Mesothelial cell of epicardium (in vitro differentiated cells): ENCODE measurements around the gene SHC2. TPM values are rescaled to one million over a fixed set of nuclear protein-coding genes. Genes with fewer than 3 reads are reported as not detected.

ENCODE experiments used
- DNase-seq, 2 experiments: peaks; one replicate each; pipeline ENCODE4 v3.0.0; 2021; ENCODE audit warnings: low spot score in 2 of 2; ENCODE audit not compliant: unreplicated experiment in 2 of 2
- H3K27ac Mint-ChIP-seq: 2 replicates; pipeline ENCODE4 v1.8.0; 2021; ENCODE audit warnings: mixed read lengths
- H3K27me3 Mint-ChIP-seq: 2 replicates; pipeline ENCODE4 v1.8.0; 2021; ENCODE audit warnings: low read depth, mixed read lengths
- H3K36me3 Mint-ChIP-seq: 2 replicates; pipeline ENCODE4 v1.8.0; 2021; ENCODE audit warnings: mixed read lengths
- H3K4me1 Mint-ChIP-seq: 2 replicates; pipeline ENCODE4 v1.8.0; 2021; ENCODE audit warnings: mixed read lengths
- H3K4me3 Mint-ChIP-seq: 2 replicates; pipeline ENCODE4 v1.8.0; 2021; ENCODE audit warnings: mild to moderate bottlenecking, moderate library complexity, mixed read lengths
- H3K9me3 Mint-ChIP-seq: 2 replicates; pipeline ENCODE4 v1.8.0; 2021; ENCODE audit warnings: mixed read lengths
- CTCF ChIP-seq: fragments of 200-600 bp; sonication (generic); IDR thresholded peaks from one replicate; pipeline ENCODE4 v1.5.0; 2021; ENCODE audit warnings: antibody characterized with exemption; ENCODE audit not compliant: unreplicated experiment
- total RNA-seq: library from RNA; stranded (reverse); gene quantifications from 3 replicates; pipeline ENCODE4 v1.2.1, GENCODE V29; 2021

The SHC2 gene
- total RNA-seq, 1 donor from 2014 or later = 86.4 TPM

GRCh38 chr19:488505-489417 lies 27.9 kb upstream of the SHC2 start:
- peaks cover 13% of the 10 kb centered on the region for H3K4me1 Mint-ChIP-seq
- H3K9me3 Mint-ChIP-seq = peaks cover 3% of the 10 kb centered on the region
- peak overlapping the region; percentile 85 for H3K27ac Mint-ChIP-seq
- H3K36me3 Mint-ChIP-seq = no peaks in the 10 kb centered on the region
- H3K4me3 Mint-ChIP-seq = peak overlapping the region; percentile 80
- TF ChIP-seq CTCF = no peak
- peak; percentile 92 to 94 for DNase-seq
- peaks cover 30% of the 10 kb centered on the region for H3K27me3 Mint-ChIP-seq

- Mint-ChIP-seq H3K4me3 (peak overlapping the region; percentile 28), H3K27me3 (peaks cover 38% of the 10 kb centered on the region), H3K27ac (no peak overlapping the region), H3K9me3 (peaks cover 1% of the 10 kb centered on the region), H3K4me1 (peaks cover 13% of the 10 kb centered on the region), H3K36me3 (no peaks in the 10 kb centered on the region)
- TF ChIP-seq CTCF = no peak
- no peak for DNase-seq
These were observed 24.9 kb upstream of the SHC2 start for GRCh38 chr19:485583-486236.

GRCh38 chr19:485077-485476 lies 24.2 kb upstream of the SHC2 start:
- Mint-ChIP-seq H3K36me3 (no peaks in the 10 kb centered on the region), H3K9me3 (peaks cover 8% of the 10 kb centered on the region), H3K4me3 (no peak overlapping the region), H3K27ac (no peak overlapping the region), H3K4me1 (peaks cover 12% of the 10 kb centered on the region), H3K27me3 (peaks cover 40% of the 10 kb centered on the region)
- no peak for DNase-seq
- no peak for TF ChIP-seq CTCF

GRCh38 chr19:484494-484893 lies 23.7 kb upstream of the SHC2 start:
- peaks cover 10% of the 10 kb centered on the region for H3K9me3 Mint-ChIP-seq
- no peaks in the 10 kb centered on the region for H3K36me3 Mint-ChIP-seq
- DNase-seq = no peak
- no peak for TF ChIP-seq CTCF
- no peak overlapping the region for H3K27ac Mint-ChIP-seq
- peaks cover 41% of the 10 kb centered on the region for H3K27me3 Mint-ChIP-seq
- no peak overlapping the region for H3K4me3 Mint-ChIP-seq
- peaks cover 10% of the 10 kb centered on the region for H3K4me1 Mint-ChIP-seq

GRCh38 chr19:483332-484072 lies 22.7 kb upstream of the SHC2 start:
- Mint-ChIP-seq H3K4me3 (no peak overlapping the region), H3K36me3 (no peaks in the 10 kb centered on the region), H3K27ac (no peak overlapping the region), H3K27me3 (peaks cover 41% of the 10 kb centered on the region), H3K9me3 (peaks cover 10% of the 10 kb centered on the region), H3K4me1 (peaks cover 9% of the 10 kb centered on the region)
- no peak for DNase-seq
- no peak for TF ChIP-seq CTCF
